Mononuclear cell (primary cell): ENCODE measurements around the gene TGIF2. TPM values are rescaled to one million over a fixed set of nuclear protein-coding genes. Genes with fewer than 3 reads are reported as not detected.
"Not testable (repeated sequence)": the region's sequence is repeated elsewhere in the genome, so short reads cannot be mapped to it uniquely, and the experiment has no call there.

Source experiments
- H3K27me3 ChIP-seq: 2 replicates; pipeline ENCODE4 v1.6.0; 2011; ENCODE audit warnings: low read length, control low read depth; ENCODE audit not compliant: insufficient read depth
- H3K4me1 ChIP-seq: 2 replicates; pipeline ENCODE4 v1.5.1; 2011; ENCODE audit warnings: mild to moderate bottlenecking, low read length, control low read depth; ENCODE audit not compliant: insufficient read depth
- H3K4me3 ChIP-seq: 2 replicates; pipeline ENCODE4 v1.5.1; 2011; ENCODE audit warnings: mild to moderate bottlenecking, low read length, moderate library complexity
- H3K9me3 ChIP-seq: 2 replicates; pipeline ENCODE4 v1.5.1; 2011; ENCODE audit warnings: low read depth, mild to moderate bottlenecking, control low read depth, low read length
- total RNA-seq: library from RNA; depleted of rRNA; stranded (reverse); fragments of >200 nt; gene quantifications from one replicate; pipeline ENCODE4 v1.2.3, GENCODE V29; 2012

TGIF2 gene
- total RNA-seq, 1 donor: 20.8 TPM

DNA sequence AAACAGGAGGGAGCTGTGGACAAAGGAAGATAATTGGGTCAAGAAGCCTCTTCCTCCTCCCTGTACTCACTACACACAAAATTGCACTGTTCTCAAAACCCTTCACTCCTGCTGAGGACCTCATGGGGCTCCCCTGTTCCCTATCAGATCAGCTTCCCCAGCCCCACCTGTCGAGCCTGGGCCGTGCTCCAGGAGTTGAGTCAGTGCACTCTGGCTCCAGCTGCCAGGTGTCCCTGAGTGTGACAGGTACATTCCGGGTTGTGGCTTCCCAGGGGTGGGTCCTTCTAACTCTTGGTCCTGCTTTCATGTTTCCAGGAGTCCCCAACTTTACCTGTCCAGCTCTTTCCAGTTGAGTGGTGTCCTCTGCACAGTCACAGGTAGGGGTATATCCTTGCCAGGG, 40.6 kb downstream of the TGIF2 start:
- H3K27me3 ChIP-seq: no peaks in the 10 kb centered on the region
- no peaks in the 10 kb centered on the region for H3K4me1 ChIP-seq
- H3K9me3 ChIP-seq: no peaks in the 10 kb centered on the region
- H3K4me3 ChIP-seq: no peak overlapping the region

DNA sequence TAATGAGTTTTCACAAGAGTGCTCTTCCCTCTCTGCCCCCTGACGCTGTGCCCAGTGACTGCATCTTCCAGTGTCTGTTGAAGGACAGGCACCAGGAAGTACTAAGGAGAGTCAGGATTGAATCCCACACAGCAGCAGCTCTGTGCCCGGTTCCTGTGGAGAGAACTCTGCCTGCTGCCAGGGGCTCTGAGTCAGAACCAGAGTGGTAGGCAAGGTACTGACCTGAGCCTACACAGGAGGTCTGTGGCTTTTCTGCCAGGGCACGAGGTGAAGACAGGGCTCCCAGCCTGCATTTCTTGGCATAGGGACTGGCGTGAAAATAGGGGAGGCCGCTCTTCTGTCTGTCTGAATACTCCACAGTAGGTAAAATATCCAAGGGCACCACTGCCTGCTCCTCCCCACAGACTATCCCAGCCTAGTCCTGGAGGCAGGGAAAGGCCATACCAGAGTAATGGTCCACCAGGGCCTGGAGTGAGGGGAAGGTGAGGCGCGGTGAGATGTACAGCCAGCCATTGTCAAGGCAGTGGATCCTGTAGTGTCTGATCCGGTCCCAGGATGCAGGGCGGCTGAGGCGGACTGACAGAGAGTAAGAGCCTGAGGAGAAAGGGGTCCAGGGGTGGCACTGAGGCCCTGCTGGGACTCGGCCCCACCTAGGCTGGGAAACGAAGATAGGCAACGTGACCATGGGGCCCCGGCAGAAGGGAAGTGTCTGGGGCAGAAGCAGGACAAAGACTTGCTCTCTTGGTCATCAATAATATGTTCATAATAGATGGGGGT, 41.6 kb downstream of the TGIF2 start:
- Histone ChIP-seq H3K9me3 (no peaks in the 10 kb centered on the region), H3K4me1 (no peaks in the 10 kb centered on the region), H3K27me3 (no peaks in the 10 kb centered on the region), H3K4me3 (no peak overlapping the region)

DNA sequence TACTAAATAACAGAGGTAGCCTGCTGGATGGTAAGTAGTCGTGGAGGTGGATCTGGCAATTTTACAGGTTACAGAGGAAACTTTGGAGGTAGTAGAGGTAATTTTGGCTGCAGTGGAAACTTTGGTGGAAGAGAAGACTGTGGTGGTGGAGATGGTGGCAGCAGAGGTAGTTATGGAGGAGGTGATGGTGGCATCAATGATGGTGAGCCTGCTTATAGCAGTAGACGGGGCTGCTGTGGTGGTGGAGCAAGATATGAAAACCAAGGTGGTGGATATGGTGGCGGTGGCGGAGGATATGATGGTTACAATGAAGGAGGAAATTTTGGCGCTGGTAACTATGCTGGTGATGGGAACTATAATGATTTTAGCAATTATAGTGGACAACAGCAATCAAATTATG, 47.5 kb downstream of the TGIF2 start:
- Histone ChIP-seq H3K9me3 (no peaks in the 10 kb centered on the region), H3K4me1 (no peaks in the 10 kb centered on the region), H3K27me3 (no peaks in the 10 kb centered on the region), H3K4me3 (no peak overlapping the region)

DNA sequence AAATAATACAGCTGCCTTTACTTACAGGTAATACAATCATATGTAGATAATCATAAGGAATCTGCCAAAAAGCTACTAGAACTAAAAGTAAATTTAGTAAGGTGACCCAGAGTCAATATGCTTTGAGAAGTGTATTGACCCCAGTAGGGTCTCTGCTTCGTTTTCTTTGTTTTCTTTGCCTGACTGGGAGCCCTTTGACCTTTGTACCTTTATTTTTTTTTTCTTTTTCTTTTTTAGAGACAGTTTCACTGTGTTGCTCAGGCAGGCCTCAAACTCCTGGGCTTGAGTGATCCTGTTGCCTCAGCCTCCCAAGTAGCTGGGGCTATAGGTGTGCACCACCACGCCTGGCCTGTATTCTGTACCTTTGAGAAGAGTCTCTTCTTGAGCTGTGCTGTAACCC, 50.0 kb downstream of the TGIF2 start:
- peaks cover 4% of the 10 kb centered on the region for H3K4me1 ChIP-seq
- no peak overlapping the region for H3K4me3 ChIP-seq
- no peaks in the 10 kb centered on the region for H3K9me3 ChIP-seq
- H3K27me3 ChIP-seq: no peaks in the 10 kb centered on the region

DNA sequence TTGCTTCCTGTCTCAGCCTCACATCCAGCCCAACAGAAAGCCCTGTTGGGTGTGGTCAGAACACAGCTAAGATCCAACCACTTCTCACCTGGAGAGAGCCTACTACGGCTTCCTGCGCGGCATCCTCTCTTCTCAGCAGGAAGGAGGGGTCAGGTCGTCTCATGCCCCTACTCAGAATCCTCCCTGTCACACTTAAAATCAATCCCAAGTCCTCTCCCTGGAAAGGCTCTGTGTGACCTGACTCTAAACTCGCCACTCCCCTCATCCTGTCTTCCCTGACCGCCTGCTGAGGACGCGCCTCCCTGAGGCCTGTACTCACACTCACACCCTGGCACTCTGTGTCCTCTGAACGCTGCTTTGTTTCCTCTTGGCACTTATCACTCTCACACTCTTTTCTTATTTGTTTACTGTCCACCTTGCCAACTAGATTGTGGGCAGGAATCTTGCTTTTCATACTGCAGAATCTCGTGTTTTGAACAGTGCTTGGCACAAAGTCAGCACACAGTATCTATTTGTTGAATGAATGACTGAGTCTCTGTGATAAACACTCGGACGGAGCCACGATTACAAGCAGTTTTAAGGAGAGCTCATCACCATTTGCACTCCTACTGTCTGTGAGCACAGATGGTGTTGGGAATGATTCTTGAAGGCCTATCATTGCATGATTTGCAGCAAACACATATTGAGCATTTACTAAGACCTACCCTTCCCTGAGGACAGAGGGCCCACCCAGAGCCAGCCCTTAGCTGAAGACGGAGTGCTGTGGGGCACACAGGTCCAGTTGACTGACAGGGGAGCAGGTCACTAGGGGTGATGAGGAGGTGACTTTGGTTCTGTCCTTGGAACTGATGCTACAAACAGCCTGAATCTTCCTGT, 50.9 kb downstream of the TGIF2 start:
- no peaks in the 10 kb centered on the region for H3K9me3 ChIP-seq
- peaks cover 12% of the 10 kb centered on the region for H3K4me1 ChIP-seq
- no peaks in the 10 kb centered on the region for H3K27me3 ChIP-seq
- no peak overlapping the region for H3K4me3 ChIP-seq

DNA sequence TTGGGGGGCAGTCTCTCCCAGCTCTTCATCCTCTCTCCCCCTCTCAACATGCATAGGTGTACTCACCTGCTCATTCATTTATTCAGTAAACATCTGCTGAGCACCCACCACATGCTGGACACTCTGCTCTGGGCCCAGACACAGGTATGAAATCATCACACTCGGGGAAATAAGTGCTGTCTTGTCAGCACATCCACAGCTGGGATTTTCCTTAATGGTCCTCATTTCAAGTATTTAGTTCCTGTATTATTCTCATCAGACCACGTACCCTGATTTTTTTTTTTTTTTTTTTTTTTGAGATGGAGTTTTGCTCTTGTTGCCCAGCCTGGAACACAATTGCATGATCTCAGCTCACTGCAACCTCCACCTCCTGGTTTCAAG, 51.5 kb downstream of the TGIF2 start:
- no peaks in the 10 kb centered on the region for H3K9me3 ChIP-seq
- H3K4me3 ChIP-seq: no peak overlapping the region
- no peaks in the 10 kb centered on the region for H3K27me3 ChIP-seq
- H3K4me1 ChIP-seq: peaks cover 18% of the 10 kb centered on the region

DNA sequence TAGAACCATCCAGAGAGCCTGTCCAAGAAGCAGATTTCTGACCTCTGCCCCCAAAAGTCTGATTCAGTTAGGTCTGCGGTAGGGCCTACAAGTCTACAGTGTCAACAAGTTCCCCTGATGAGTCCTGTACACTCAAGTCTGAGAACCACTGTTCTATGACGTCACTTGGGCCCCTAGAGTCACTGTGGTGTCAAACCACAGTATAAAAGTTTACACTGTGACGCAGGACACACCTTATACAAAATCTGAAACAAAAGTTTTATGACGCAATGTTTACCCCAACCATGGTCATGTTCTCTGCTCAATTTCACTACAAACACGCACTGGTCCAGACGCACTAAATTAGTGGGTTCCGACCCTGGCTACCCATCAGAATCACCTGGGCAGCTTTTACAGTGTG, 54.7 kb downstream of the TGIF2 start:
- Histone ChIP-seq H3K4me1 (peaks cover 38% of the 10 kb centered on the region), H3K9me3 (no peaks in the 10 kb centered on the region), H3K27me3 (no peaks in the 10 kb centered on the region), H3K4me3 (no peak overlapping the region)

DNA sequence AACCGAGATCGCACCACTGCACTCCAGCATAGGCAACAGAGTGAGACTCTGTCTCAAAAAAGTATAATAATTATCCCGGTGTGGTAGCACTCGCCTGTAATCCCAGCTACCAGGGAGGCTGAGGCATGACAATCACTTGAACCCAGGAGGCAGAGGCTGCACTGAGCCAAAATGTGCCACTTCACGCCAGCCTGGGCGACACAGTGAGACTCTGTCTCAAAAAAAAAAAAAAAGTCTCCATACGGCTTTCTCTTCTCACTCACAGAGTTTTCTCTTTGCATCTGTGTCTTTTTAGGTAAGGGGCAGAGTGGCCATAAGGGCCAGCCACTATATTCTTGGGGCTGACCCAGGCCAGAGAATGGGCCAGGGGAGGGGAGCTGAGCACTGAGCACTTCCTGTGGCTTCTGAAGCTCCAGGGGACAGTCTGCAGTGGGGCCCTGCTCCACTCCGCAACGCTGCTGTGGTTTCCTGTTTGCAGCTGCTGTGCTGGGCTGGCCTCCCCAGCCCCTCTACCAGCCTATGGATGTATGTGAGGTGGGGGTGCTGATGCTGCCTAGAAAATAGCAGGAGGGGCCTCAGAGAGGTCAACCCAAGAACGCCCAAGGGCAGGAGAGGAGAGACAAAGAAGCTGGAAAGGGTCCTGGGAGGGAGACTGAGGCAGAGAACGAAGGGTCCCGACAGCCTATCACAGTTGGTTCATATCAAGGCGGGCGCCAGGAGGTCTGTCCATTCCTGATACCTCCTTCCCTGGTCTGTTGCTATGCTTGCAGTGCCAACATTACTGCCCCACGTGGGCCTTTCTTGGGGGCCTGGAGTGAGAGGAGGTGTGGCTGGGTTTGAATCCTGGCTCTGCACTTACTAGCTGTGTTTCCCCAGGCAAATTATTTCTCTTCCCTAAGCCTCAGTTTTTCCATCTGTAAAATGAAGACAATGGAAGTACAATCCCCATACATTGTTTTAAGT, 56.6 kb downstream of the TGIF2 start:
- H3K9me3 ChIP-seq: no peaks in the 10 kb centered on the region
- no peaks in the 10 kb centered on the region for H3K27me3 ChIP-seq
- H3K4me1 ChIP-seq: peaks cover 38% of the 10 kb centered on the region
- no peak overlapping the region for H3K4me3 ChIP-seq

DNA sequence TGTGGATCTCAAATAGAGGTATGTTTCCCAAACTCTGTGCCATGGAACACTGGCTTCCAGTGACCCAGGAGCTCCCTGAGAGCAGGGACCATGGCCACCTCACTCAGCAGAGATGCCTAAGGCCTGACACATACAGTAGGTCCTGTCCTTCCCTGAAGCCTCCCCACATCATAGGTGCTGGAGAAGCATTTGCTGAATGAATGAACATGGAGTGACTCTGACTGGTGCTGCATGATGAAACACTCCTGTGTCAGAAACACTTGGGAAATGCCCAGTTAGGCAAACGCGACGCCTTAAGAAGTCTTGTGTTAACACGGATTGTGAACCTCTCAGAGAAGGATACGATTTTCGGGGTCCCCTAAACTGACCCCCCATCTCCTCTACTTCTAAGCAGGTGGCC, 58.2 kb downstream of the TGIF2 start:
- Histone ChIP-seq H3K27me3 (no peaks in the 10 kb centered on the region), H3K4me3 (no peak overlapping the region), H3K4me1 (peaks cover 38% of the 10 kb centered on the region), H3K9me3 (no peaks in the 10 kb centered on the region)

DNA sequence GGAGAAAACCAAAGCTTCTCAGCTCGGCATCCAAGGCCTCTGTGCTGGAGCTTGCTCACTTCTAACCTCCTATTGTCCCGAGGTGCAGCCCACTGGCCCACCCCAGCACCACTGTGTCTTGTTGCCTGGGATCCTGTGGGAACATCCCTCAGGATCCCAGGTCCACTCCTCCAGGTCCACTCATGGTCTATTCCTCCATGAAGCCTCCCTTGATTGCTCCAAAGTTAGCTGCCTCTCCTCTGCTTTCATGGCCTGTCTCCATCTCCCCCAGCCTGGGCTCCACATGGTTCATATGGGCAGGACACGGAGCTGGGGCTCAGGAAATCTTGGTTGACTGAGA, 58.7 kb downstream of the TGIF2 start:
- H3K27me3 ChIP-seq: no peaks in the 10 kb centered on the region
- peaks cover 38% of the 10 kb centered on the region for H3K4me1 ChIP-seq
- no peak overlapping the region for H3K4me3 ChIP-seq
- no peaks in the 10 kb centered on the region for H3K9me3 ChIP-seq

DNA sequence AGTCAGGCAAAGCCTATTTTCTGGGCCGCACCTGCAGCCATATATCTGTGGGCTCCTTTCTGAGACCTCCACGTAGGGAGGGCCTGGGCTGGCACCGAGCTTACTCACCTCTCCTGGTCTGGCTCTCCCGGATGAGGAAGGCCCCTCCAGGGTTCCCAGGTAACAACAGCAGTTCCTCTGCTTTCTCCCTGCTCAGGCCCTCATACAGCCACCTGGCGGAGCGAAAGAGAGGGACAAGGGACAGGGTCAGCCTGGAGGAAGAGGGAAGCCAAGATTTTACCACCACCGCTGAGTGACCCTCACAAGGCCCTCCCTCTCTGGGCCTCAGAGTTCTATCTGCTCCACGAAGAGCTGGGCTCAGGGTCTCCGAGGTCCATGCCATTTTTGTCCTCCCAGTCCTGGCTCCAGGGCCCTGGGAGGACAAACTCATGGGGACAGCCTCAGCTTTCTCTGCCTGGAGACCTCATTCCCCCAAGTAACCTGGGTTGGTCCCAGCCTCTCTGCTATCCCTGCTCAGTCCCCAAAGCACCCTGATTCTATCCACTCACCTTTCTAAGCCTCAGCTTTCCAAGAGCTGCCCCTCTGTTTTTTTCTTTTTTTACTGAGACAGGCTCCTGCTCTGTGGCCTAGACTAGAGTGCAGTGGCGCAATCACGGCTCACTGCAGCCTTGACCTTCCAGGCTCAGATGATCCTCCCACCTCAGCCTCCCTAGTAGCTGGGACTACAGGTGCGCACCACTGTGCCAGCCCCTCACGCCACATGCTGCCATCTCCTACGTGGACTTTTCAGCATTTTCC, 59.3 kb downstream of the TGIF2 start:
- Histone ChIP-seq H3K9me3 (no peaks in the 10 kb centered on the region), H3K4me3 (no peak overlapping the region), H3K4me1 (peaks cover 38% of the 10 kb centered on the region), H3K27me3 (no peaks in the 10 kb centered on the region)

DNA sequence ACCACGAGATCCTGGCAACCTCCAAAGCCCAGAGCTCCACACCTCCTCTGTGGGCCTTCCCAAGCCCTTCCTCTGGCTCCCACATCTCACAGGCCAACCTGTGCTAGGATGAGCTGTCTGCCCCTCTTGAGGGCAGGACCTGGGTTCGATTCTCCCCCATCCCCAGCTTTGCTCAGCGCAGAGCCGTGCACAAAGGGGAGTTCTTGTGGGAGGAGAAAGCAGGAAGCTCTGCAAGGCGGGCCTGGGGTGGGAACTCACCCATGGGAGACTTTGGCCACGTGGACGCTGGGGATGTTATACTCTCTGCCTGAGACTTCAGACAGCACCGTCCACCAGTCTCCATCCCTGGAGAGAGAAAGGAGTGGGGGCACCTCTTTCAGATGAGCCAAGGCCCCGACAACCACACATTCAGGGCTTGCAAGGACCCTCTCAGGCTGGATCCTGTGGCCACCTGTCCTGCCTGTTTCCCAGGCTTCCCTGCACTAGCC, 59.9 kb downstream of the TGIF2 start:
- Histone ChIP-seq H3K4me3 (no peak overlapping the region), H3K4me1 (peaks cover 36% of the 10 kb centered on the region), H3K9me3 (no peaks in the 10 kb centered on the region), H3K27me3 (no peaks in the 10 kb centered on the region)

DNA sequence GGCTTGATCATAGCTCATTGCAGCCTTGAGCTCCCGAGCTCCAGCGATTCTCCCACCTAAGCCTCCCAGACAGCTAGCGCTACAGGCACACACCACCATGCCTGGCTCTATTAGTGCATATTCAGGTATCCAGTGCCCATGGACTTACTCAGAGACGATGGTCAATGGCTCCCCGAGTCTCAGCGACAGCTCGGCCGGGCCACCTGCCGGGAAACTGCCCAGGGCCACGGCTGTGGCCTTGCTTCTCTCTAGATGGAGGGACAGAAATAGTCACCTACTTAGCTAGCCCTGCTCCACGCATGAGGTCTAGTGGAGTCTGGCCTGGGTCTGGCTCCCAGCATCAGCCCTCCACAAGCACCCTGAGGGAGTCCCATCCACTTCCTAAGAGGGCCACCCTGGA, 60.9 kb downstream of the TGIF2 start:
- Histone ChIP-seq H3K4me1 (peaks cover 26% of the 10 kb centered on the region), H3K27me3 (no peaks in the 10 kb centered on the region), H3K9me3 (no peaks in the 10 kb centered on the region), H3K4me3 (no peak overlapping the region)

DNA sequence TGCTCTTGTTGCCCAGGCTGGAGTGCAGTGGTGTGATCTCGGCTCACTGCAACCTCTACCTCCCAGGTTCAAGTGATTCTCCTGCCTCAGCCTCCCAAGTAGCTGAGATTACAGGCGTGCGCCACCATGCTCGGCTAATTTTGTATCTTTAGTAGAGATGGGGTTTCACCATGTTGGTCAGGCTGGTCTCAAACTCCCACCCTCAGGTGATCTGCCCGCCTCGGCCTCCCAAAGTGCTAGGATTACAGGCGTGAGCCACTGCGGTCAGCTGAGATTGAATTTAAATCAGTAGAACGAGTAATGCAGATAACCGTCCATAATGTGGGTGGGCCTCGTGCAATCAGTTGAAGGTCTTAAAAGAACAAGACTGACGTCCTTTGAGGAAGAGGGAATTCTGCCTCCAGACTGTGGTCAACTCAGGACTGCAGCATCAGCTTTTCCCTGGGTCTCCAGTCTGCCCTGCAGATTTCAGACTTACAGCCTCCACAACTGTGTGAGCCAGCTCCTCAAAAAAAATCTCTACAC, 65.5 kb downstream of the TGIF2 start:
- not testable (repeated sequence) for H3K27me3 ChIP-seq, H3K9me3 ChIP-seq, H3K4me3 ChIP-seq
- H3K4me1 ChIP-seq: peaks cover 20% of the 10 kb centered on the region
